ENCODE measurements around the gene PLA2G15. TPM values are rescaled to one million over a fixed set of nuclear protein-coding genes. Genes with fewer than 3 reads are reported as not detected.

PLA2G15 gene
- total and polyA plus RNA-seq, 11 donors, result 25.8 to 68.0 (median 45.4) TPM

DNA sequence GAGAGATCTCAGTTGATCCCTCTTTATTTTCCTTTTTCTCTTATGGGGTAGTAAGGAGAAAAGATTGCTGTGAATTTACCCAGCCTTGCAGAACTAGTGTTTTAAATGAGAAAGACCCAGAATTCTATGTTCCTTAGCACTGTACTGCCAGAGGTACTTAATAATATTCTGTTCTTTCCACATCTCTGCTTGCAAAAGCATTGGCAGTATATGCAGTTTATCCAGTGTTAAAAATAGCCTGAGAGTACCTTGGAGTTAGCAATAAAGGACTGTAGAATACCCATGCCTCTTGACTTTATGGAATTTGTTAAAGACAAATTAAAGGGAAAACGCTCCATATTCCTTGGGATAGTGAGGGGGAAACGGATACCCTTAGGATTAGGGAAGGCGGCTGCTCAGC lies 31.1 kb downstream of the PLA2G15 start:
- intact Hi-C loops (cut with DNase I), result no loop called here
- peaks cover 0 to 79% (median 41%) of the 10 kb centered on the region in 12 donors for H3K4me1 ChIP-seq
- H3K4me3 ChIP-seq, result peak overlapping the region in 2 of 12 donors; percentile 2 to 13
- H3K27ac ChIP-seq, result peak overlapping the region; percentile 28 to 88 (median 72)
- no peak for DNase-seq
- peak; percentile 60 to 65 (median 62) for ATAC-seq
- H3K36me3 ChIP-seq, result peaks cover 0 to 60% (median 48%) of the 10 kb centered on the region in 9 donors
- no peaks in the 10 kb centered on the region for H3K27me3 ChIP-seq
- WGBS, 4 donors, result 42 to 61% (median 56%) methylated on average over 3 of the region's 3 CpGs
- TF ChIP-seq POLR2A (IDR thresholded peaks at IDR 0.05) (no peak), CTCF (IDR thresholded peaks at IDR 0.05) (no peak)
- no peaks in the 10 kb centered on the region for H3K9me3 ChIP-seq

DNA sequence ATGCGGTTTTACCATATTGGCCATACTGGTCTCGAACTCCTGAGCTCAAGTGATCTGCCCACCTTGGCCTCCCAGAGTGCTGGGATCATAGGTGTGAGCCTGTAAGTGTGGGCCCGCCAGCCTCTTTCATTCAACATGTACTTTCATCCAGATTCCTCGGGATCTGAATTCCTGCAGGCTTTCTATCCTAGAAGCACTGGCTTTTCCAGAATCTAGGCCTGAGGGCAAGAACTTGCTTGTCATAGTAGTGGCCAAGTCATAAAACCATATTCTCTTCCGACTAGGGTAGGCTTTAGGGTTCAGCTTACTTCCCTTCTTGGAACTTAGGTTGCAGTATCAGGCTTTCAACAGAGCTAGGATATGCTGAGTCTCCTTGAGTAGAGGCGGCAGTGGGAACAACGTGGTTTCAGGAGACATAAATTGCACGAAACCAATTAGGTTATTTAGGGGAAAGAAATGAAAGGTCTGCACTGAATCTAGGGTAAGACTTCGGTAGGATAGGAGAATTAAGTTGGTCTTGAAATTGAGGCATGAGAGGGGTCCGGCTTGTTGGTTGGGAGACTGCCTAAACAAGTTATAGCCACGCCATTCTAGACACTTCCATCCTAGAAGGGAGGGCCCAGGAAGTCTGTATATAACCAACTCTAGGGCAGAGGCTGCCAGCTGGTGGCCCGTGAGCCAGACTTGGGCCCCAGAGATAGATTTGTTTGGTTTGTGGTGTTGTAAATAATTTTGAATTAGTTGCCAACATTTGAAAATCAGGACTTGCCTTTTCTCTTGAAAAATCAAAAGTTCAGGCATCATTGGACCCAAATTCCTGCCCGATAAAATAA lies 34.8 kb downstream of the PLA2G15 start:
- H3K27ac ChIP-seq, result peak overlapping the region in 8 of 12 donors; percentile 1 to 89 (median 10)
- peaks cover 0 to 46% (median 42%) of the 10 kb centered on the region in 9 donors for H3K36me3 ChIP-seq
- peaks cover 0 to 72% (median 45%) of the 10 kb centered on the region in 12 donors for H3K4me1 ChIP-seq
- 88 to 92% (median 91%) methylated on average over 13 of the region's 13 CpGs for WGBS, 4 donors
- no peaks in the 10 kb centered on the region for H3K27me3 ChIP-seq
- DNase-seq (no peak), ATAC-seq (no peak)
- TF ChIP-seq CTCF (IDR thresholded peaks at IDR 0.05), result no peak
- TF ChIP-seq POLR2A (IDR thresholded peaks at IDR 0.05), result no peak
- no peak overlapping the region for H3K4me3 ChIP-seq
- H3K9me3 ChIP-seq, result no peaks in the 10 kb centered on the region
- intact Hi-C loops (cut with DNase I), result no loop called here

DNA sequence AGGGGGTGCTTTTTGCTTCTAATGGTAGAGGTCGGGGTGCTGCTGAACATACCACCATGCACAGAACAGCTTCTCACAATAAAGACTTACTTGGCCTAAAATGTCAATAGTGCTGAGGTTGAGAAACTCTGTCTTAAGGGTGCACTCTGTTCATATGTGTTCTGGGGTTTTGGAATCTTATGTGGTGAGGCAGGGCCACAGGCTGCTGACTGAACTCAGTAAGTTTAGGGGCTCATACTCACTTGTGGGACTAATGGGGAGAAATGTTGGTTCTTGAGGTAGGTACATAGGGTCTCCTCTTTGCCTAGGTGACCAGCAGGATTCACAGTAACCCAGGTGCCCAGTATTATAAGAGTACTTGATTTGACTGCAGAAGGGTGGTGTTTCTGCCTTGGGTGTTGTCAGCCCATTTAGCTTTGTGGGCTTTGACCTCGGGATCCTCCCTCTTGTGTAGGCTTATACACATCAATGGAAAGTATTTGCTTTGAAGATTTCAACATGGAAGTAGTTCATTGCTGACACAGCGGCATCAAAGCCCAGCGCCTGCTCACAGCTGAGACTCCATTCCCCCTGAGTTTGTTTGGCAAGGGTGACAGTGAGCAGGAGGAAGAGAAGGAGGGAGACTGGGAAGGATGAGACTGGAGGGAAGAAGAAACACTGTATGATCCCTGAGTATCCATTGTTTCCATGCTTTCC lies 36.3 kb downstream of the PLA2G15 start:
- Histone ChIP-seq H3K27me3 (no peaks in the 10 kb centered on the region), H3K27ac (peak overlapping the region in 10 of 12 donors; percentile 62 to 93 (median 81)), H3K36me3 (peaks cover 0 to 42% (median 34%) of the 10 kb centered on the region in 9 donors), H3K4me1 (peaks cover 6 to 74% (median 50%) of the 10 kb centered on the region in 12 donors), H3K4me3 (no peak overlapping the region), H3K9me3 (no peaks in the 10 kb centered on the region)
- 87 to 92% (median 89%) methylated on average over 4 of the region's 4 CpGs for WGBS, 4 donors
- ATAC-seq (no peak), DNase-seq (no peak)
- intact Hi-C loops (cut with DNase I), result loop anchor here in 1 of 10 donors (1.0 kb wide), 1 partner anchor 13 kb away; no protein-coding TSS in a partner anchor
- TF ChIP-seq POLR2A (IDR thresholded peaks at IDR 0.05), result no peak
- no peak for TF ChIP-seq CTCF (IDR thresholded peaks at IDR 0.05)

DNA sequence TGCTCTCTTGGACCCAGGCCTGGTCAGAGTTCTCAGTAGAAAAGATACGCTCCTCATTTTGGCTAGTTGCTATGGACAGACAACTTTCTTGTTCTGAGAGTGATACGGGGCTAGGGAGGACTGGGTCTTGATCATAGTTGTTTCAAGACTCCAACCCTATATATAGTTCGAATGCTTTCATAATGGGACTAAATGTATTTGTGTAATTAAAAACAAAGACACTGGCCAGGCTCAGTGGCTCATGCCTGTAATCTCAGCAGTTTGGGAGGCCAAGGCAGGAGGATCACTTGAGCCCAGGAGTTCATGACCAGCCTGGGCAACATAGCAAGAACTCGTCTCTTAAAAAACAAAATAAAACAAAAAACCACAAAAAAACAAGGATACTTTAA lies 36.9 kb downstream of the PLA2G15 start:
- Histone ChIP-seq H3K4me3 (no peak overlapping the region), H3K36me3 (peaks cover 0 to 42% (median 34%) of the 10 kb centered on the region in 9 donors), H3K9me3 (no peaks in the 10 kb centered on the region), H3K4me1 (peaks cover 9 to 80% (median 52%) of the 10 kb centered on the region in 12 donors), H3K27me3 (no peaks in the 10 kb centered on the region), H3K27ac (peak overlapping the region; percentile 72 to 95 (median 84))
- ATAC-seq (no peak), DNase-seq (no peak)
- TF ChIP-seq POLR2A (IDR thresholded peaks at IDR 0.05) (no peak), CTCF (IDR thresholded peaks at IDR 0.05) (no peak)
- 73 to 90% (median 79%) methylated on average over 4 of the region's 4 CpGs for WGBS, 4 donors
- intact Hi-C loops (cut with DNase I), result no loop called here
